Natural killer cell (primary cell): ENCODE measurements around the gene EPC2. TPM values are rescaled to one million over a fixed set of nuclear protein-coding genes. Genes with fewer than 3 reads are reported as not detected.

Experiments
- ATAC-seq, 3 donors: fragments of 150-1000 bp in 2 of 3; fragments of 200-7000 bp in 1 of 3; cut with Tn5 transposase; 1 replicate in 1 of 3; 2 replicates in 2 of 3; pipeline ENCODE4 v1.10.0; 2021; ENCODE audit warnings: mild to moderate bottlenecking in 2 of 3, moderate library complexity in 2 of 3
- DNase-seq, 2 donors: peaks; one replicate each; pipeline versions ENCODE4 v3.0.0 to v3.0.0-alpha.2; 2013 to 2021; ENCODE audit warnings: mixed read lengths in 1 of 2
- H3K27ac ChIP-seq: one replicate; pipeline ENCODE4 v1.5.1; 2013; ENCODE audit warnings: mild to moderate bottlenecking, low read length
- H3K27me3 ChIP-seq: one replicate; pipeline ENCODE4 v1.6.1; 2013; ENCODE audit warnings: low read length; ENCODE audit not compliant: control insufficient read depth, insufficient read depth
- H3K36me3 ChIP-seq: one replicate; pipeline ENCODE4 v1.6.1; 2013; ENCODE audit warnings: low read length; ENCODE audit not compliant: control insufficient read depth, insufficient read depth
- H3K4me1 ChIP-seq: one replicate; pipeline ENCODE4 v1.6.1; 2013; ENCODE audit warnings: low read length; ENCODE audit not compliant: control insufficient read depth, insufficient read depth
- H3K4me3 ChIP-seq: one replicate; pipeline ENCODE4 v1.5.1; 2013; ENCODE audit warnings: low read length
- H3K9me3 ChIP-seq: one replicate; pipeline ENCODE4 v1.6.1; 2013; ENCODE audit warnings: low read length; ENCODE audit not compliant: control insufficient read depth, insufficient read depth
- H3K27ac Mint-ChIP-seq, 2 donors: one replicate each; pipeline ENCODE4 v1.8.0; 2022; ENCODE audit warnings: mild to moderate bottlenecking in 2 of 2, mixed read lengths in 2 of 2, moderate library complexity in 1 of 2
- H3K27me3 Mint-ChIP-seq, 2 donors: one replicate each; pipeline ENCODE4 v1.8.0; 2022; ENCODE audit warnings: low read depth in 2 of 2, mixed read lengths in 2 of 2
- H3K36me3 Mint-ChIP-seq: one replicate; pipeline ENCODE4 v1.8.0; 2022; ENCODE audit warnings: mixed read lengths
- H3K4me1 Mint-ChIP-seq, 2 donors: one replicate each; pipeline ENCODE4 v1.8.0; 2022; ENCODE audit warnings: mixed read lengths in 2 of 2
- H3K4me3 Mint-ChIP-seq: one replicate; pipeline ENCODE4 v1.8.0; 2022; ENCODE audit warnings: mild to moderate bottlenecking, moderate library complexity, mixed read lengths
- H3K9me3 Mint-ChIP-seq, 2 donors: one replicate each; pipeline ENCODE4 v1.8.0; 2022; ENCODE audit warnings: mixed read lengths in 2 of 2
- CTCF ChIP-seq: fragments of 200-600 bp; IDR thresholded peaks from one replicate; pipeline ENCODE4 v1.8.0; 2022; ENCODE audit warnings: antibody characterized with exemption
- WGBS: methylation state at CpG from one replicate; pipeline ENCODE4 v1.1.7; 2013; ENCODE audit warnings: missing lambda C conversion rate; ENCODE audit not compliant: insufficient coverage; 5-methylcytosine and 5-hydroxymethylcytosine counted together
- intact Hi-C: fragments of 100-400 bp; cut with micrococcal nuclease; formaldehyde crosslinking; loops from one replicate; pipeline ENCODE4 v1.14.2; 2022
- total RNA-seq, 4 donors: library from RNA; stranded (reverse); fragments of 120-200 nt in 1 of 4; gene quantifications; one replicate each; pipeline versions ENCODE4 v1.2.3 to v1.2.4, GENCODE V29; 2013 to 2022

EPC2 gene, protein sequence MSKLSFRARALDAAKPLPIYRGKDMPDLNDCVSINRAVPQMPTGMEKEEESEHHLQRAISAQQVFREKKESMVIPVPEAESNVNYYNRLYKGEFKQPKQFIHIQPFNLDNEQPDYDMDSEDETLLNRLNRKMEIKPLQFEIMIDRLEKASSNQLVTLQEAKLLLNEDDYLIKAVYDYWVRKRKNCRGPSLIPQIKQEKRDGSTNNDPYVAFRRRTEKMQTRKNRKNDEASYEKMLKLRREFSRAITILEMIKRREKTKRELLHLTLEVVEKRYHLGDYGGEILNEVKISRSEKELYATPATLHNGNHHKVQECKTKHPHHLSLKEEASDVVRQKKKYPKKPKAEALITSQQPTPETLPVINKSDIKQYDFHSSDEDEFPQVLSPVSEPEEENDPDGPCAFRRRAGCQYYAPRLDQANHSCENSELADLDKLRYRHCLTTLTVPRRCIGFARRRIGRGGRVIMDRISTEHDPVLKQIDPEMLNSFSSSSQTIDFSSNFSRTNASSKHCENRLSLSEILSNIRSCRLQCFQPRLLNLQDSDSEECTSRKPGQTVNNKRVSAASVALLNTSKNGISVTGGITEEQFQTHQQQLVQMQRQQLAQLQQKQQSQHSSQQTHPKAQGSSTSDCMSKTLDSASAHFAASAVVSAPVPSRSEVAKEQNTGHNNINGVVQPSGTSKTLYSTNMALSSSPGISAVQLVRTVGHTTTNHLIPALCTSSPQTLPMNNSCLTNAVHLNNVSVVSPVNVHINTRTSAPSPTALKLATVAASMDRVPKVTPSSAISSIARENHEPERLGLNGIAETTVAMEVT
- 10 to 100 TPM; 64.6 to 76.3 (median 66.1) TPM for total RNA-seq
- total RNA-seq (2013): 65.0 TPM

GRCh38 chr2:148643998-148644882, at the start of gene EPC2:
Gene EPC2, plus strand, starts transcription at chr2:148644751. Its CDS starts 267 bp downstream, at chr2:148645018.
- H3K27me3 Mint-ChIP-seq: peaks cover 4 to 29% of the 10 kb centered on the region in 2 donors
- TF ChIP-seq CTCF: no peak
- Histone ChIP-seq H3K27me3 (peaks cover 13% of the 10 kb centered on the region), H3K36me3 (no peaks in the 10 kb centered on the region), H3K4me1 (peaks cover 11% of the 10 kb centered on the region), H3K4me3 (peak within 1 kb of the TSS; percentile 82), H3K27ac (peak within 1 kb of the TSS; percentile 97), H3K9me3 (no peaks in the 10 kb centered on the region)
- peak within 1 kb of the TSS; percentile 95 to 99 for H3K27ac Mint-ChIP-seq
- under 1% methylated on average over 92 of the region's 94 CpGs for WGBS
- H3K36me3 Mint-ChIP-seq: no peaks in the 10 kb centered on the region
- H3K4me1 Mint-ChIP-seq: peaks cover 16 to 34% of the 10 kb centered on the region in 2 donors
- no peaks in the 10 kb centered on the region for H3K9me3 Mint-ChIP-seq
- ATAC-seq: peak; percentile 48 to 82 (median 66)
- intact Hi-C loops: no loop called here
- peak; percentile 91 to 95 for DNase-seq
- peak within 1 kb of the TSS; percentile 95 for H3K4me3 Mint-ChIP-seq

DNA sequence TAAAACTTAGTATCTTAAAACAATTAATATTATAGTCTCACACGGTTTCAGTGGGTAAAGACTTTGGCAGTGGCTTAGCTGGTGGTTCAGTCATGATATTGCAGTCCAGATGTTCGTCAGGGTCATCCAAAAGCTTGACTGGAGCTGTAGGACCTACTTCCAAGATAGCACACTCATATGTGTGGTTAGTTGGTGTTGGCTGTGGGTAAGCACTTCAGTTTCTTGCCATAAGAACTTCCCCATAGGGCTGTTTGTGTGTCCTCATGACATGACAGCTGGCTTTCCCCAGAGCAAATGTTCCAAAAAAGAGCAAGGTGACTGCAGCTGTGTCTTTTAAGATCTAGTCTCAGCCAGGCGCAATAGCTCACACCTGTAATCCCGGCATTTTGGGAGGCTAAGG, 48.5 kb upstream of the EPC2 start:
- WGBS: 57% methylated on average over 4 of the region's 4 CpGs
- Mint-ChIP-seq H3K27ac (no peak overlapping the region), H3K4me1 (no peaks in the 10 kb centered on the region), H3K9me3 (no peaks in the 10 kb centered on the region), H3K36me3 (no peaks in the 10 kb centered on the region), H3K27me3 (peaks cover 10 to 18% of the 10 kb centered on the region in 2 donors), H3K4me3 (no peak overlapping the region)
- no peak overlapping the region for H3K4me3 ChIP-seq
- no peak for ATAC-seq
- no peaks in the 10 kb centered on the region for H3K4me1 ChIP-seq
- H3K27me3 ChIP-seq: no peaks in the 10 kb centered on the region
- no peak for DNase-seq
- no peaks in the 10 kb centered on the region for H3K36me3 ChIP-seq
- H3K27ac ChIP-seq: no peak overlapping the region
- no peaks in the 10 kb centered on the region for H3K9me3 ChIP-seq
- no peak for TF ChIP-seq CTCF
- intact Hi-C loops: no loop called here

GRCh38 chr2:148599109-148599991, 45.2 kb upstream of the EPC2 start:
- Histone ChIP-seq H3K4me1 (no peaks in the 10 kb centered on the region), H3K9me3 (no peaks in the 10 kb centered on the region), H3K36me3 (no peaks in the 10 kb centered on the region), H3K27ac (no peak overlapping the region), H3K27me3 (no peaks in the 10 kb centered on the region), H3K4me3 (no peak overlapping the region)
- H3K27me3 Mint-ChIP-seq: peaks cover 10 to 24% of the 10 kb centered on the region in 2 donors
- H3K36me3 Mint-ChIP-seq: no peaks in the 10 kb centered on the region
- no peak overlapping the region for H3K4me3 Mint-ChIP-seq
- H3K27ac Mint-ChIP-seq: no peak overlapping the region
- WGBS: 65% methylated on average over 4 of the region's 4 CpGs
- H3K4me1 Mint-ChIP-seq: no peaks in the 10 kb centered on the region
- DNase-seq (no peak), ATAC-seq (no peak)
- intact Hi-C loops: no loop called here
- no peaks in the 10 kb centered on the region for H3K9me3 Mint-ChIP-seq
- no peak for TF ChIP-seq CTCF
